Left ventricle myocardium inferior (tissue), 1 donor: Measurements from ENCODE around the gene NUDT13. TPM values are rescaled to one million over a fixed set of nuclear protein-coding genes. Genes with fewer than 3 reads are reported as not detected.

ENCODE experiments used
- DNase-seq: peaks from one replicate; pipeline ENCODE4 v3.0.0-alpha.2; 2020
- H3K27ac ChIP-seq: fragments of 200-600 bp; replicated peaks from 2 replicates; pipeline ENCODE4 v1.8.0; 2021
- H3K27me3 ChIP-seq: fragments of 200-600 bp; 2 replicates; pipeline ENCODE4 v1.8.0; 2021; ENCODE audit warnings: low read depth
- H3K36me3 ChIP-seq: fragments of 200-600 bp; 2 replicates; pipeline ENCODE4 v1.8.0; 2021
- H3K4me1 ChIP-seq: fragments of 200-600 bp; 2 replicates; pipeline ENCODE4 v1.8.0; 2021
- H3K4me3 ChIP-seq: fragments of 200-600 bp; 2 replicates; pipeline ENCODE4 v1.8.0; 2021; ENCODE audit warnings: mild to moderate bottlenecking, moderate library complexity
- H3K9me3 ChIP-seq: fragments of 200-600 bp; replicated peaks from 2 replicates; pipeline ENCODE4 v1.8.0; 2021
- CTCF ChIP-seq: fragments of 200-600 bp; IDR thresholded peaks from 2 replicates; pipeline ENCODE4 v1.8.0; 2021; ENCODE audit warnings: antibody characterized with exemption, mild to moderate bottlenecking, borderline replicate concordance
- intact Hi-C: fragments of 100-400 bp; cut with micrococcal nuclease; formaldehyde crosslinking; loops from one replicate; pipeline ENCODE4 v1.11.0; 2022
- total RNA-seq: library from RNA; stranded (reverse); fragmentation: NEBNext Ultra II Directional; extraction: Animal tissue kit (Norgen Biotek cat#: 25700); gene quantifications from one replicate; pipeline ENCODE4 v1.2.1, GENCODE V29; 2021
- donor health status: DM: no; HTN: yes; CAD: no; lungs with severe emphysema.

Gene NUDT13
- total RNA-seq, 1 donor from 2014 or later = 5.6 TPM

GRCh38 chr10:73119457-73119856 is 9.2 kb downstream of the NUDT13 start:
- Histone ChIP-seq H3K4me1 (peaks cover 26% of the 10 kb centered on the region), H3K4me3 (no peak overlapping the region), H3K27ac (peak overlapping the region; percentile 81), H3K9me3 (no peaks in the 10 kb centered on the region), H3K36me3 (peaks cover 29% of the 10 kb centered on the region), H3K27me3 (no peaks in the 10 kb centered on the region)
- TF ChIP-seq CTCF = no peak
- intact Hi-C loops = no loop called here
- DNase-seq = no peak

GRCh38 chr10:73119952-73120351 is 9.7 kb downstream of the NUDT13 start:
- Histone ChIP-seq H3K9me3 (no peaks in the 10 kb centered on the region), H3K27me3 (no peaks in the 10 kb centered on the region), H3K27ac (peak overlapping the region; percentile 81), H3K4me3 (no peak overlapping the region), H3K4me1 (peaks cover 26% of the 10 kb centered on the region), H3K36me3 (peaks cover 34% of the 10 kb centered on the region)
- DNase-seq = no peak
- TF ChIP-seq CTCF = no peak
- intact Hi-C loops = no loop called here

- DNase-seq = no peak
- Histone ChIP-seq H3K36me3 (peaks cover 78% of the 10 kb centered on the region), H3K27ac (no peak overlapping the region), H3K4me3 (no peak overlapping the region), H3K9me3 (no peaks in the 10 kb centered on the region), H3K27me3 (no peaks in the 10 kb centered on the region), H3K4me1 (no peaks in the 10 kb centered on the region)
- no peak for TF ChIP-seq CTCF
- intact Hi-C loops = no loop called here
Observed at GRCh38 chr10:73126343-73126742, 16.1 kb downstream of the NUDT13 start.

- Histone ChIP-seq H3K36me3 (peaks cover 94% of the 10 kb centered on the region), H3K4me3 (no peak overlapping the region), H3K27ac (peak overlapping the region; percentile 1), H3K4me1 (peaks cover 12% of the 10 kb centered on the region), H3K9me3 (no peaks in the 10 kb centered on the region), H3K27me3 (no peaks in the 10 kb centered on the region)
- no peak for TF ChIP-seq CTCF
- no peak for DNase-seq
- intact Hi-C loops = no loop called here
Observed at GRCh38 chr10:73131301-73131700, 21.0 kb downstream of the NUDT13 start.

GRCh38 chr10:73131913-73132686 is 21.8 kb downstream of the NUDT13 start:
- Histone ChIP-seq H3K9me3 (no peaks in the 10 kb centered on the region), H3K4me3 (no peak overlapping the region), H3K27ac (peak overlapping the region; percentile 1), H3K27me3 (no peaks in the 10 kb centered on the region), H3K4me1 (peaks cover 12% of the 10 kb centered on the region), H3K36me3 (peaks cover 94% of the 10 kb centered on the region)
- intact Hi-C loops = no loop called here
- TF ChIP-seq CTCF = no peak
- no peak for DNase-seq
